Heart left ventricle (tissue), 16 donors: ENCODE results near the gene RELT. TPM values are rescaled to one million over a fixed set of nuclear protein-coding genes. Genes with fewer than 3 reads are reported as not detected.
A peak's percentile ranks its signal among the peaks of the same experiment; 100 is the strongest.

ENCODE experiments used
- ATAC-seq, 4 donors: fragments of 200-7000 bp; cut with Tn5 transposase; one replicate each; pipeline ENCODE4 v1.9.1; 2020 to 2022; ENCODE audit warnings: moderate library complexity in 4 of 4, mild to moderate bottlenecking in 3 of 4, moderate number of reproducible peaks in 1 of 4
- DNase-seq, 5 donors: peaks; one replicate each; pipeline ENCODE4 v3.0.0-alpha.2; 2020
- H3K27ac ChIP-seq, 12 donors: fragments of 200-600 bp; sonication (generic) in 4 of 12; one replicate each; pipeline versions ENCODE4 v1.5.0 to v1.8.0; 2016 to 2022; ENCODE audit warnings: mild to moderate bottlenecking in 2 of 12
- H3K27me3 ChIP-seq, 9 donors: fragments of 200-600 bp; sonication (generic) in 2 of 9; one replicate each; pipeline versions ENCODE4 v1.5.1 to v1.8.0; 2016 to 2022; ENCODE audit warnings: mild to moderate bottlenecking in 3 of 9
- H3K36me3 ChIP-seq, 9 donors: fragments of 200-600 bp; sonication (generic) in 2 of 9; one replicate each; pipeline versions ENCODE4 v1.5.0 to v1.8.0; 2018 to 2022; ENCODE audit warnings: mild to moderate bottlenecking in 2 of 9
- H3K4me1 ChIP-seq, 12 donors: fragments of 200-600 bp; sonication (generic) in 4 of 12; one replicate each; pipeline versions ENCODE4 v1.5.0 to v1.8.0; 2016 to 2022; ENCODE audit warnings: mild to moderate bottlenecking in 3 of 12
- H3K4me3 ChIP-seq, 12 donors: fragments of 200-600 bp; sonication (generic) in 4 of 12; one replicate each; pipeline versions ENCODE4 v1.5.0 to v1.8.0; 2017 to 2022; ENCODE audit warnings: mild to moderate bottlenecking in 9 of 12, moderate library complexity in 4 of 12
- H3K9me3 ChIP-seq, 12 donors: fragments of 200-600 bp; sonication (generic) in 4 of 12; one replicate each; pipeline versions ENCODE4 v1.5.0 to v1.8.0; 2016 to 2022; ENCODE audit warnings: mild to moderate bottlenecking in 1 of 12
- POLR2A ChIP-seq, 2 donors: fragments of 450-650 bp; IDR thresholded peaks; one replicate each; pipeline ENCODE4 v1.6.1; 2017; ENCODE audit warnings: antibody characterized with exemption in 2 of 2, mild to moderate bottlenecking in 2 of 2, moderate library complexity in 2 of 2
- WGBS, 4 donors: extraction: QIAGEN DNeasy Blood & Tissue Kit in 2 of 4; methylation state at CpG; one replicate each; pipeline versions ENCODE4 v1.1.5 to v1.1.7; 2013 to 2018; 5-methylcytosine and 5-hydroxymethylcytosine counted together
- intact Hi-C, 10 donors: fragments of 100-400 bp; cut with DNase I; formaldehyde crosslinking; loops; one replicate each; pipeline versions ENCODE4 v1.11.1 to v1.14.2; 2022
- polyA plus RNA-seq, 2 donors: library from polyadenylated mRNA; stranded (reverse); fragments of 200-250 nt; gene quantifications; one replicate each; pipeline ENCODE4 v1.2.3, GENCODE V29; 2013
- total RNA-seq, 9 donors: library from RNA; depleted of rRNA in 2 of 9; stranded (reverse); fragments of >200 nt in 2 of 9; fragmentation: NEBNext Ultra II Directional in 3 of 9; extraction: Animal tissue kit (Norgen Biotek cat#: 25700) in 3 of 9; gene quantifications; one replicate each; pipeline versions ENCODE4 v1.1.0 to v1.2.4, GENCODE V29; 2016 to 2023
- TF ChIP-seq, protein P1 (sequence below), 12 donors: fragments of 200-600 bp; sonication (generic) in 4 of 12; IDR thresholded peaks; one replicate each; pipeline versions ENCODE4 v1.5.0 to v1.8.0; 2018 to 2022; ENCODE audit warnings: antibody characterized with exemption in 12 of 12, mild to moderate bottlenecking in 5 of 12
- donor health status: ischemic (EF 13 %, LVEDD 7.1; RV severe dilation, severe dysfunction).
- donor health status: healthy with polysubstance abuse.
- donor health status: DM: no; HTN: yes; CAD: no.
- donor health status: DM: no; HTN: no; CAD: no.
- donor health status: ischemic (EF 25% LVEDD 6.9; RV normal size, moderate dysfunction).
- donor health status: ischemic (EF 25% LVEDD 5.7; RV mildly dilated, moderate dysfunction).
- donor health status: healthy.
- donor health status: DM: yes; HTN: yes; CAD: no.
- donor health status: ischemic (EF 35%, LVEDD 5.7; RV mildly dilated, moderate dysfunction).
- donor health status: nonischemic (EF 11% LVEDD 7.7; RV severe dilation, severe dysfunction).
- donor health status: DM: yes; HTN: yes; CAD: no.
- donor health status: PGD.
- donor health status: ischemic (EF 29% LVEDD 5.4; RV normal size, mild dysfunction).
- donor health status: nonischemic (EF 23%, LVEDD 6.1; RV moderate dilation, normal function).

Gene RELT
- total and polyA plus RNA-seq, 11 donors: 1.0 to 13.9 (median 2.6) TPM

DNA sequence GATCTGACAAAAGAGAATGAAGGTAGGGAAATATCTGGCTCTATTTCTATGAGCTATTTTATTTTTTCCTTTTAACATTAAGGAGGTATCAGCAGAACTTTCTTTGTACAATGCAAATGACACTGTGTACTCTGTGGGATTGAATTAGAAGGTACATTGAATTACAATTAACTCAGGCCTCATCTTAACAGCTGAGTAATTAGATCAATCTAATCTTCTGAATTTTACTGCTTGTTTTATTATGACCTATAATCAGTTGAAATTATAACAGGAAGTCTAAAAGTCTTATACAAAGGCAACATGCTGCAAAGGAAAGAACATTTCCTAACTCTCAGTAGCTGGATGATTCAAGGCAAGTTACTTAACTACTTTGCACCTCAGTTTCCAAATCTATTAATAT is 69.8 kb downstream of the RELT start:
- TF ChIP-seq, protein P1, sequence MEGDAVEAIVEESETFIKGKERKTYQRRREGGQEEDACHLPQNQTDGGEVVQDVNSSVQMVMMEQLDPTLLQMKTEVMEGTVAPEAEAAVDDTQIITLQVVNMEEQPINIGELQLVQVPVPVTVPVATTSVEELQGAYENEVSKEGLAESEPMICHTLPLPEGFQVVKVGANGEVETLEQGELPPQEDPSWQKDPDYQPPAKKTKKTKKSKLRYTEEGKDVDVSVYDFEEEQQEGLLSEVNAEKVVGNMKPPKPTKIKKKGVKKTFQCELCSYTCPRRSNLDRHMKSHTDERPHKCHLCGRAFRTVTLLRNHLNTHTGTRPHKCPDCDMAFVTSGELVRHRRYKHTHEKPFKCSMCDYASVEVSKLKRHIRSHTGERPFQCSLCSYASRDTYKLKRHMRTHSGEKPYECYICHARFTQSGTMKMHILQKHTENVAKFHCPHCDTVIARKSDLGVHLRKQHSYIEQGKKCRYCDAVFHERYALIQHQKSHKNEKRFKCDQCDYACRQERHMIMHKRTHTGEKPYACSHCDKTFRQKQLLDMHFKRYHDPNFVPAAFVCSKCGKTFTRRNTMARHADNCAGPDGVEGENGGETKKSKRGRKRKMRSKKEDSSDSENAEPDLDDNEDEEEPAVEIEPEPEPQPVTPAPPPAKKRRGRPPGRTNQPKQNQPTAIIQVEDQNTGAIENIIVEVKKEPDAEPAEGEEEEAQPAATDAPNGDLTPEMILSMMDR (IDR thresholded peaks at IDR 0.05): no peak
- TF ChIP-seq POLR2A (IDR thresholded peaks at IDR 0.05): no peak
- no peak for ATAC-seq
- no peaks in the 10 kb centered on the region for H3K27me3 ChIP-seq
- H3K9me3 ChIP-seq: no peaks in the 10 kb centered on the region
- H3K27ac ChIP-seq: no peak overlapping the region
- no peak overlapping the region for H3K4me3 ChIP-seq
- intact Hi-C loops: no loop called here
- H3K4me1 ChIP-seq: peaks cover 0 to 29% (median 14%) of the 10 kb centered on the region in 12 donors
- no peak for DNase-seq
- no peaks in the 10 kb centered on the region for H3K36me3 ChIP-seq

DNA sequence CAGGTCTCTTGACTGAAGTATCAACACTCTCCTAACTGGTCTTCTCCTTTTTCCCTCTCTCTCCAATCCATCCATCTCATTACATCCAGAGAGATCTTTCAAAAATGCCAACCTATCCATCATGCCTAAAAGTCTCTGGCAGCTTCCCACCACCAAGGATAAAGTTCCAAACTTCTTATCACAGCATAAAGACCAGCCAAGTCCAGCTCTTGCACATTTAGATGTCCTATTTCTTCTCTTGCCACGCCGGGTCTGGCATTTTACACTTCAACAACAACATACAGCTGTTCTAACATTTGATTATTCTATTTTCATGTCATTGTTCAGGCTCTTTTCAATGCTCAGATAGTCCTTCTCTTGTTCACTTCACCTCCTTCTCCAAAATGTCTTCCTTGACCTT is 70.6 kb downstream of the RELT start:
- H3K9me3 ChIP-seq: no peaks in the 10 kb centered on the region
- TF ChIP-seq POLR2A (IDR thresholded peaks at IDR 0.05): no peak
- intact Hi-C loops: no loop called here
- no peak for DNase-seq
- H3K36me3 ChIP-seq: no peaks in the 10 kb centered on the region
- H3K27ac ChIP-seq: peak overlapping the region in 1 of 12 donors; percentile 18
- peaks cover 0 to 29% (median 14%) of the 10 kb centered on the region in 12 donors for H3K4me1 ChIP-seq
- H3K27me3 ChIP-seq: no peaks in the 10 kb centered on the region
- no peak overlapping the region for H3K4me3 ChIP-seq
- ATAC-seq: peak in 3 of 4 donors; percentile 33 to 49 (median 42)
- 55 to 60% (median 57%) methylated on average over 2 of the region's 2 CpGs for WGBS, 4 donors

Other genes starting within 250 kb of the RELT start
- 10 to 100 TPM; 15.3 to 61.1 (median 40.3) TPM for gene FCHSD2, start 234.1 kb upstream of the RELT start, total RNA-seq
- 10 to 100 TPM in 1 of 2 donors, 1 to 10 TPM in 1; 9.9 to 23.8 TPM for gene FCHSD2, start 234.1 kb upstream of the RELT start, polyA plus RNA-seq
- gene P2RY2, start 158.1 kb upstream of the RELT start, total RNA-seq: 10 to 100 TPM; 10.2 to 28.3 (median 14.7) TPM
- gene P2RY2, start 158.1 kb upstream of the RELT start, polyA plus RNA-seq: 10 to 100 TPM in 1 of 2 donors, 1 to 10 TPM in 1; 8.5 to 20.0 TPM
- 10 to 100 TPM in 1 of 9 donors, 1 to 10 TPM in 7, under 1 TPM in 1; 0.56 to 17.7 (median 2.0) TPM for gene P2RY6, start 104.1 kb upstream of the RELT start, total RNA-seq
- 1 to 10 TPM; 1.2 to 2.3 TPM for gene P2RY6, start 104.1 kb upstream of the RELT start, polyA plus RNA-seq
- gene ARHGEF17, start 68.1 kb upstream of the RELT start, total RNA-seq: 10 to 100 TPM; 47.0 to 83.9 (median 56.5) TPM
- 10 to 100 TPM; 27.5 to 60.0 TPM for gene ARHGEF17, start 68.1 kb upstream of the RELT start, polyA plus RNA-seq
- gene FAM168A, start 221.7 kb downstream of the RELT start, total RNA-seq: 10 to 100 TPM; 21.1 to 39.1 (median 31.2) TPM
- 10 to 100 TPM in 1 of 2 donors, 1 to 10 TPM in 1; 9.0 to 20.1 TPM for gene FAM168A, start 221.7 kb downstream of the RELT start, polyA plus RNA-seq